H7 (cell line): ENCODE measurements around the gene BOLA3. TPM values are rescaled to one million over a fixed set of nuclear protein-coding genes. Genes with fewer than 3 reads are reported as not detected.

Experiments used
- DNase-seq: peaks from one replicate; pipeline ENCODE4 v3.0.0; 2012
- H3K27me3 ChIP-seq: 2 replicates; pipeline ENCODE4 v1.6.0; 2011; ENCODE audit warnings: mild to moderate bottlenecking, low read length; ENCODE audit not compliant: control insufficient read depth, insufficient read depth
- H3K36me3 ChIP-seq: replicated peaks from 2 replicates; pipeline ENCODE4 v1.5.1; 2011; ENCODE audit warnings: low read length; ENCODE audit not compliant: control insufficient read depth, insufficient read depth
- H3K4me3 ChIP-seq: 2 replicates; pipeline ENCODE4 v1.5.1; 2011; ENCODE audit warnings: low read depth, mild to moderate bottlenecking, control low read depth, low read length, moderate library complexity; ENCODE audit not compliant: insufficient read depth
- total RNA-seq: library from RNA; depleted of rRNA; stranded (reverse); fragments of >200 nt; shearing (Covaris generic); gene quantifications from 2 replicates; pipeline ENCODE4 v1.2.3, GENCODE V29; 2014

The BOLA3 gene
- total RNA-seq, 1 experiment from 2014 or later = 77.2 TPM

- no peak for DNase-seq
- Histone ChIP-seq H3K4me3 (no peak overlapping the region), H3K27me3 (no peaks in the 10 kb centered on the region), H3K36me3 (peaks cover 6% of the 10 kb centered on the region)
Observed at GRCh38 chr2:74174909-74175308, 27.2 kb upstream of the BOLA3 start.

- DNase-seq = no peak
- Histone ChIP-seq H3K27me3 (no peaks in the 10 kb centered on the region), H3K4me3 (no peak overlapping the region), H3K36me3 (peaks cover 23% of the 10 kb centered on the region)
Observed at GRCh38 chr2:74168739-74169138, 21.0 kb upstream of the BOLA3 start.

DNA sequence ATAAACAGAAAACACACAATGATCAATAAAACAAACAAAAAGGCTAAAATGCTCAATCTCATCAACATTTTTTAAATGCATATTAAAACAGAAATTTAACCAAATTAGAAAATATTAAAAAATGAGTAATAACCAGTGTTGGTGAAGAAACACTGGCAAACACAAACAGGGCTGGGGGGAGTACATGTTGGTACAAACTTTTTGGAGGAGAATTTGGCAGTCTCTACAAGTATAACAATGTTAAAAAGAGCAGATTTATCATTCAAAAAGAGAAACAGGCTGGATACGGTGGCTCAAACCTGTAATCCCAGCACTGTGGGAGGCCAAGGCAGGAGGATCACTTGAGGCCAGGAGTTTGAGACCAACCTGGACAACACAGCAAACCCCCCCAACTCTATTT is 17.0 kb upstream of the BOLA3 start:
- Histone ChIP-seq H3K4me3 (no peak overlapping the region), H3K27me3 (no peaks in the 10 kb centered on the region), H3K36me3 (peaks cover 22% of the 10 kb centered on the region)
- no peak for DNase-seq

- Histone ChIP-seq H3K36me3 (peaks cover 21% of the 10 kb centered on the region), H3K4me3 (no peak overlapping the region), H3K27me3 (no peaks in the 10 kb centered on the region)
- DNase-seq = no peak
Observed at GRCh38 chr2:74162951-74163350, 15.2 kb upstream of the BOLA3 start.

DNA sequence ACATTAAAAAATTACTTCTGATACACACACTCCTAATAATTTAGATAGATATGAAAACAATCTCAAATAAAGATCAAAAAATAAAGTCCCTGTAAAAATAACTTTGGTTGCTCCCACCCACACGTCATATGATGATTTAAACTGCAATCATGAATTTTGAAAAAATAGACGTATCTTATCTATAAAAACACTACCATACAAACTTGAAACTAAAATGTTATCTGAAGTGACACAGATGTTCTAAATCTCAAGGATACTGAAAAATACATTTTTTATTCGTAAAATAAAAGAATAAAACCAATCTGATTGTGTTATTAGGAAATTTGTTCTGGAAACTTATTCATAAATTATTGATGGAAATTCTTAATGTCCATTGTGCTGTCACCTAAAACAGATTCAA is 8.1 kb upstream of the BOLA3 start:
- H3K36me3 ChIP-seq = peaks cover 10% of the 10 kb centered on the region
- no peak for DNase-seq
- no peak overlapping the region for H3K4me3 ChIP-seq
- H3K27me3 ChIP-seq = no peaks in the 10 kb centered on the region

DNA sequence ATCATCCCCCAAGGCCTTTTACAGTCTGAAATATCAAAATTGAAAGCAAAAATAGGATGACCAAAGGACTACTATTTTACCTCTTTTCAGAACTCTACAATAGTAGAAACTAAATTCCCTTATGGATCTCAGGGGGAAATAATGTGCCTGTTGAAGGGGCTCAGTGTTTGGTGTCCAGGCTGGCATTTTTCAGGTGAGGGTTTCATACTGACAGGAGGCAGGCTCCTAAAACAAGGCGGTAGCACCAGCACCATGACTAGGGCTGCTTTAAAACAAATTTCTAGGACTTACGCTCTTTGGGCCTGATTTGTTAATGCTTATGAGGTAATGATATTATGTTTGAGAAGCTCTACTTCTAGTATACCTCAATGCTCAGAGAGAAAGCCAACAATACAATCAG is 5.2 kb upstream of the BOLA3 start:
- H3K27me3 ChIP-seq = no peaks in the 10 kb centered on the region
- DNase-seq = no peak
- no peak overlapping the region for H3K4me3 ChIP-seq

GRCh38 chr2:74149570-74150319 is 2.0 kb upstream of the BOLA3 start:
- DNase-seq = no peak
- Histone ChIP-seq H3K36me3 (peaks cover 3% of the 10 kb centered on the region), H3K27me3 (no peaks in the 10 kb centered on the region), H3K4me3 (no peak overlapping the region)

More for the DNA sequence above, 5.2 kb upstream of the BOLA3 start:
- H3K36me3 ChIP-seq = peaks cover 8% of the 10 kb centered on the region

GRCh38 chr2:74149247-74149525 is 1.5 kb upstream of the BOLA3 start:
- peaks cover 6% of the 10 kb centered on the region for H3K36me3 ChIP-seq
- H3K4me3 ChIP-seq = no peak overlapping the region
- no peak for DNase-seq
- H3K27me3 ChIP-seq = no peaks in the 10 kb centered on the region

GRCh38 chr2:74148457-74149246 is 940 bp upstream of the BOLA3 start:
- peak overlapping the region; percentile 87 for H3K4me3 ChIP-seq
- DNase-seq = no peak
- peaks cover 6% of the 10 kb centered on the region for H3K36me3 ChIP-seq
- no peaks in the 10 kb centered on the region for H3K27me3 ChIP-seq

- Histone ChIP-seq H3K27me3 (no peaks in the 10 kb centered on the region), H3K4me3 (peak overlapping the region; percentile 87), H3K36me3 (peaks cover 4% of the 10 kb centered on the region)
- peak; percentile 57 for DNase-seq
Observed at GRCh38 chr2:74146929-74147726, 584 bp downstream of the BOLA3 start.

- peak; percentile 76 for DNase-seq
- Histone ChIP-seq H3K27me3 (no peaks in the 10 kb centered on the region), H3K4me3 (no peak overlapping the region), H3K36me3 (peaks cover 10% of the 10 kb centered on the region)
Observed at GRCh38 chr2:74142340-74142739, 5.4 kb downstream of the BOLA3 start.

DNA sequence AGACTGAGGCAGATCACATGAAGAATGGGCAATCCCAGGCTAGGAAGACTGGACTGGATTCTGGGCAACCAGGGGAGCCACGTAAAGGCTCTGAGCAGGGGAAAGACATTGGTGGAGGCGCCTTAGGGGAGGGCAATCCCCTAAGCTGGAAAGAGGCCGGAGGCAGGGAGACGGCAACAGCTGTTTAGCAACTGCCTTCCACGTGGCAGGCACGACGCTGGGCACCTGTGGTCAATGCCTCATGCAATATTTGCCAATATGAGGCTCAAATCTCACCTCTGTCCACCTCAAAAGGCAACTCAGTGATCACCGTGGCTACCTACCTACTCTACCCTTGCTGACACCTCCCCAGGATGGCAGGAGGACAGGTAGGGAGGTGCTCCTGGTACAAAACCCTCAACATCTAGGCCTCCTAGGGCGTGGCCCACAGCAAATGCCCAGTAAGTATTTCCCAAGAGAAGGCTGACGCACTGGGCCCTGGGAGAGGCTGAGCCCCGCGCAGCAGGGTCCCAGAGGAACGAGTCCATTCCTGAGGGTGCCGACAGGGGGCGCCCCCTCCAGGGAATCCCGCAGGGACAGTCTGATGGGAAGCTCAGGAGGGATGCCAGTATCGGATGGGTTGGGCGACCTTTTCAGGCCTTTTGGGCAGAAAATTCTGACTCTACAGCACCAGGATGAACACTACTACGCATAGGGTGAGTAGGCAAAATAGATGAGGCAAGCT is 8.9 kb downstream of the BOLA3 start:
- DNase-seq = peak; percentile 86
- peaks cover 7% of the 10 kb centered on the region for H3K36me3 ChIP-seq
- H3K27me3 ChIP-seq = no peaks in the 10 kb centered on the region
- H3K4me3 ChIP-seq = no peak overlapping the region

- no peaks in the 10 kb centered on the region for H3K27me3 ChIP-seq
- DNase-seq = peak; percentile 11
- no peak overlapping the region for H3K4me3 ChIP-seq
- peaks cover 7% of the 10 kb centered on the region for H3K36me3 ChIP-seq
Observed at GRCh38 chr2:74137651-74138599, 9.8 kb downstream of the BOLA3 start.
